GM12878 (cell line): ENCODE measurements around the gene AK4. TPM values are rescaled to one million over a fixed set of nuclear protein-coding genes. Genes with fewer than 3 reads are reported as not detected.

Experiments used
- BRCA1 ChIP-seq: IDR thresholded peaks from 2 replicates; pipeline ENCODE4 v1.6.1; 2011; ENCODE audit warnings: low read depth, low read length, improper control_type of control experiment
- GATAD2B ChIP-seq: fragments of 450-650 bp; conservative IDR thresholded peaks from 2 replicates; pipeline ENCODE4 v1.6.1; 2017; ENCODE audit warnings: low read depth, mild to moderate bottlenecking, moderate library complexity
- HSF1 ChIP-seq: fragments of 150-350 bp; IDR thresholded peaks from 2 replicates; pipeline ENCODE4 v1.6.1; 2014; ENCODE audit warnings: mild to moderate bottlenecking, low read depth, low read length
- MXI1 ChIP-seq: fragments of 150-350 bp; IDR thresholded peaks from 2 replicates; pipeline ENCODE4 v1.6.1; 2011; ENCODE audit warnings: low read depth, mild to moderate bottlenecking, inconsistent platforms, low read length, improper control_type of control experiment
- PML ChIP-seq: IDR thresholded peaks from 2 replicates; pipeline ENCODE4 v1.6.1; 2012; ENCODE audit warnings: low read length, inconsistent platforms
- RUNX3 ChIP-seq: IDR thresholded peaks from 2 replicates; pipeline ENCODE4 v1.6.1; 2012; ENCODE audit warnings: low read length, inconsistent platforms
- WRNIP1 ChIP-seq: IDR thresholded peaks from 2 replicates; pipeline ENCODE4 v1.6.1; 2011; ENCODE audit warnings: low read depth, low read length, improper control_type of control experiment, borderline replicate concordance
- polyA plus RNA-seq, 11 experiments: library from polyadenylated mRNA; depleted of rRNA in 4 of 11; unstranded in 6 of 11; stranded (reverse) in 5 of 11; fragments of >200 nt; fragmentation: Nextera tagmentation in 4 of 11; fragmentation: Illumina TruSeq in 1 of 11; extraction: Ambion mirVana in 4 of 11; extraction: Trizol in 1 of 11; gene quantifications; 1 replicate in 1 of 11; 2 replicates in 10 of 11; pipeline versions ENCODE4 v1.2.1 to v1.2.3, GENCODE V29; 2011 to 2016; ENCODE audit warnings: inconsistent platforms in 2 of 11, missing spikeins in 2 of 11, low read depth in 1 of 11
- total RNA-seq, 4 experiments: library from RNA; depleted of rRNA in 3 of 4; stranded (reverse); fragments of >200 nt in 3 of 4; fragmentation: Illumina TruSeq in 1 of 4; extraction: Trizol in 1 of 4; gene quantifications; 2 replicates each; pipeline versions ENCODE4 v1.2.1 to v1.2.3, GENCODE V29; 2013 to 2021
- TF ChIP-seq, protein P1 (sequence below): fragments of 150-350 bp; IDR thresholded peaks from 2 replicates; pipeline ENCODE4 v1.6.1; 2016; ENCODE audit warnings: low read depth, low read length

AK4 gene
- total and polyA plus RNA-seq, 10 of the 15 experiments (the other 5 are each of a cell fraction or from before 2014, with no cell fraction given): 23.9 to 161 (median 49.0) TPM

DNA sequence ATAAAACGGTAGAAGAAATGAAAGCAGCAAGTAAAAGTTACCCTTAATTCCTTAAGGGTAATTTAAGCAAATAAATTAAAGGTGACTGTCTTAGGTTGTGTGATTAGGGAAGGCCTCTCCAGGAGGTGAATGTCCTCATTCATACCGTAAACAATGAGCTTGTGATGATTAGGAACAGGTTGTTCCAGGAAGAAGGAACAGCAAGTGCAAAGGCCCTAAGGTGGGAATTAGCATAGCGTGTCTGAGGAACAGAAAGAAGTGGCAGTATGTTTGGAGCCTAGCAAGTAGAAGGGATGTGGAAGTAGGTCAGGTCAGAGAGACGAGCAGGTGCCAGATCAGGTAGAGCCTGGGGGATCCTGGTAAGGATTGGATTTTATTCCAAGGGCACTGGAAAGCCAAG lies 5.6 kb downstream of the AK4 start (continued):
- TF ChIP-seq BRCA1 (no peak), WRNIP1 (no peak), HSF1 (no peak), PML (no peak), MXI1 (no peak), GATAD2B (no peak), RUNX3 (no peak)
- TF ChIP-seq, protein P1, sequence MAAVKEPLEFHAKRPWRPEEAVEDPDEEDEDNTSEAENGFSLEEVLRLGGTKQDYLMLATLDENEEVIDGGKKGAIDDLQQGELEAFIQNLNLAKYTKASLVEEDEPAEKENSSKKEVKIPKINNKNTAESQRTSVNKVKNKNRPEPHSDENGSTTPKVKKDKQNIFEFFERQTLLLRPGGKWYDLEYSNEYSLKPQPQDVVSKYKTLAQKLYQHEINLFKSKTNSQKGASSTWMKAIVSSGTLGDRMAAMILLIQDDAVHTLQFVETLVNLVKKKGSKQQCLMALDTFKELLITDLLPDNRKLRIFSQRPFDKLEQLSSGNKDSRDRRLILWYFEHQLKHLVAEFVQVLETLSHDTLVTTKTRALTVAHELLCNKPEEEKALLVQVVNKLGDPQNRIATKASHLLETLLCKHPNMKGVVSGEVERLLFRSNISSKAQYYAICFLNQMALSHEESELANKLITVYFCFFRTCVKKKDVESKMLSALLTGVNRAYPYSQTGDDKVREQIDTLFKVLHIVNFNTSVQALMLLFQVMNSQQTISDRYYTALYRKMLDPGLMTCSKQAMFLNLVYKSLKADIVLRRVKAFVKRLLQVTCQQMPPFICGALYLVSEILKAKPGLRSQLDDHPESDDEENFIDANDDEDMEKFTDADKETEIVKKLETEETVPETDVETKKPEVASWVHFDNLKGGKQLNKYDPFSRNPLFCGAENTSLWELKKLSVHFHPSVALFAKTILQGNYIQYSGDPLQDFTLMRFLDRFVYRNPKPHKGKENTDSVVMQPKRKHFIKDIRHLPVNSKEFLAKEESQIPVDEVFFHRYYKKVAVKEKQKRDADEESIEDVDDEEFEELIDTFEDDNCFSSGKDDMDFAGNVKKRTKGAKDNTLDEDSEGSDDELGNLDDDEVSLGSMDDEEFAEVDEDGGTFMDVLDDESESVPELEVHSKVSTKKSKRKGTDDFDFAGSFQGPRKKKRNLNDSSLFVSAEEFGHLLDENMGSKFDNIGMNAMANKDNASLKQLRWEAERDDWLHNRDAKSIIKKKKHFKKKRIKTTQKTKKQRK: no peak
- TF ChIP-seq, all 136 proteins: peak for 0
